ENCODE data around the gene PICALM.

DNA sequence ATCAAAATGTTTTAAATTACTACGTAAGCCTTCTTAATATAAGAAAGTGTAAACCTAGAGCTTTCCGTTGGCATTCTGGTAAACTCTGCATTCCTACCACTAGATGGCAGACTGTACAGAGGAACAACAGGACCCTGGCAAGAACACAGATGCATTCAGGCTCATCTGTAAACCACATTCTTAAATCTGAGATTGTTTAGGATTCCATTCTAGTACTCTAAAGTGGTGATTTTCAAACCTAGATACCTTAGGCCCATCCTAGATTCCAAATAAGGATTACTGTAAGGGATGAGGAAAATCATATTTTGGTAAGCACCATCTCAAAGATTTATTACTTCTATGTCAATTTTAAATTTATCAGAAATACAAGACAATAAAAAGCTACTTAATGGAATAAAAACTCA is 26.9 kb downstream of the PICALM start:
- no peak for TF ChIP-seq POLR2AphosphoS2 (IDR thresholded peaks at IDR 0.05; ENCODE audit: low read length)
- no peak for TF ChIP-seq ZNF253 (CRISPR knock-in tag; conservative IDR thresholded peaks at IDR 0.05)
- TF ChIP-seq RNF2 (IDR thresholded peaks at IDR 0.05), result no peak
- no peak for TF ChIP-seq ZNF395 (CRISPR knock-in tag; IDR thresholded peaks at IDR 0.05)
- no peak for TF ChIP-seq MAX (CRISPR knock-in tag; IDR thresholded peaks at IDR 0.05)
- TF ChIP-seq ESRRB (CRISPR knock-in tag; IDR thresholded peaks at IDR 0.05; ENCODE audit: borderline replicate concordance), result no peak
- TF ChIP-seq CTCF (IDR thresholded peaks at IDR 0.05 in 2 of 3, conservative IDR thresholded peaks at IDR 0.05 in 1 of 3; ENCODE audit: insufficient read depth in 2 of 3, low read depth in 1 of 3, low read length in 3 of 3), result peak; percentile 69 to 89 (median 78)
- no peak for TF ChIP-seq TCF7L2 (IDR thresholded peaks at IDR 0.05; ENCODE audit: low read depth, low read length)
- TF ChIP-seq ZNF764 (CRISPR knock-in tag; IDR thresholded peaks at IDR 0.05; ENCODE audit: low read depth), result no peak

Measured in K562 (cell line).